GM10266 (cell line): ENCODE data around the gene GFOD2.

Experiments
- DNase-seq: peaks from one replicate; pipeline ENCODE4 v3.0.0; 2012; ENCODE audit errors: extremely low spot score
- TF ChIP-seq, protein P1 (sequence below): IDR thresholded peaks from 2 replicates; pipeline ENCODE4 v1.5.1; 2012; ENCODE audit warnings: mild to moderate bottlenecking, low read depth; ENCODE audit not compliant: control insufficient read depth, insufficient read depth; ENCODE audit errors: missing control alignments

GFOD2 gene

DNA sequence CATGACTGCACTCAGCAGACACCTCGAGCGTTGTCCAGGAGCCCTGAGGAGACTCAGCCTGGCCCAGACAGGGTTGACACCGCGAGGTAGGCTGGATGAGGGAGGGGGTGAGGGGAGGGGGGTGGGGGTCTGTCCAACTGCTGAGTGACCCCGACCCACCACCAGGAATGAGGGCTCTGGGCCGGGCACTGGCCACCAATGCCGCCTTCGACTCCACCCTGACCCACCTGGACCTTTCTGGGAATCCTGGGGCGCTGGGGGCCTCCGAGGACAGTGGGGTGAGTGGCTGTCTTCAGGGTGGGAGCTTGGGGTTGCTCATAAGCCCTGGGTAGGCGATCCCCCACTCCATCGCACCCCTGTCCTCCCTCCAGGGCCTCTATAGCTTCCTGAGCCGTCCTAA is 71.4 kb downstream of the GFOD2 start:
- TF ChIP-seq, protein P1, sequence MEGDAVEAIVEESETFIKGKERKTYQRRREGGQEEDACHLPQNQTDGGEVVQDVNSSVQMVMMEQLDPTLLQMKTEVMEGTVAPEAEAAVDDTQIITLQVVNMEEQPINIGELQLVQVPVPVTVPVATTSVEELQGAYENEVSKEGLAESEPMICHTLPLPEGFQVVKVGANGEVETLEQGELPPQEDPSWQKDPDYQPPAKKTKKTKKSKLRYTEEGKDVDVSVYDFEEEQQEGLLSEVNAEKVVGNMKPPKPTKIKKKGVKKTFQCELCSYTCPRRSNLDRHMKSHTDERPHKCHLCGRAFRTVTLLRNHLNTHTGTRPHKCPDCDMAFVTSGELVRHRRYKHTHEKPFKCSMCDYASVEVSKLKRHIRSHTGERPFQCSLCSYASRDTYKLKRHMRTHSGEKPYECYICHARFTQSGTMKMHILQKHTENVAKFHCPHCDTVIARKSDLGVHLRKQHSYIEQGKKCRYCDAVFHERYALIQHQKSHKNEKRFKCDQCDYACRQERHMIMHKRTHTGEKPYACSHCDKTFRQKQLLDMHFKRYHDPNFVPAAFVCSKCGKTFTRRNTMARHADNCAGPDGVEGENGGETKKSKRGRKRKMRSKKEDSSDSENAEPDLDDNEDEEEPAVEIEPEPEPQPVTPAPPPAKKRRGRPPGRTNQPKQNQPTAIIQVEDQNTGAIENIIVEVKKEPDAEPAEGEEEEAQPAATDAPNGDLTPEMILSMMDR, result no peak
- peak; percentile 20 for DNase-seq

DNA sequence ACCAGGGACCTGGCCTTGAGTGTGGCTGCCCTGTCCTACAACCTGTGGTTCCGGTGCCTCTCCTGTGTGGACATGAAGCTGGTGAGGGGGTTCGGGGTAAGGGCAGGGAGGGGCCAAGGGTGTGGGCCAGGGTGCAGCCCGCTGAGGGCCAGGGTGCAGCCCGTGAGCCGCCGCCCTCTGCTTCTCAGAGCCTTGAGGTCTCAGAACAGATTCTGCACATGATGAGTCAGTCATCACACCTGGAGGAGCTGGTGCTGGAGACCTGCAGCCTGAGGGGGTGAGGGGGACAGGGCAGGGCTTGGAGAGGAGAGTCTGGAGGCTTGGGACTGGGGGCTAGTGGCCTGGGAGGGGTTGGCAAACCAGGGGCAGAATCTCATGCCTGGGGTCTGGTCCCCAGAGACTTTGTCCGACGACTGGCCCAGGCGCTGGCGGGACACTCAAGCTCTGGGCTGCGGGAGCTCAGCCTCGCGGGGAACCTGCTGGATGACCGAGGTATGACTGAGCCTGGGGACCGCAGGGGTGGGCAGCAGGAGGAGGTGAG is 71.9 kb downstream of the GFOD2 start:
- DNase-seq, result peak; percentile 28

DNA sequence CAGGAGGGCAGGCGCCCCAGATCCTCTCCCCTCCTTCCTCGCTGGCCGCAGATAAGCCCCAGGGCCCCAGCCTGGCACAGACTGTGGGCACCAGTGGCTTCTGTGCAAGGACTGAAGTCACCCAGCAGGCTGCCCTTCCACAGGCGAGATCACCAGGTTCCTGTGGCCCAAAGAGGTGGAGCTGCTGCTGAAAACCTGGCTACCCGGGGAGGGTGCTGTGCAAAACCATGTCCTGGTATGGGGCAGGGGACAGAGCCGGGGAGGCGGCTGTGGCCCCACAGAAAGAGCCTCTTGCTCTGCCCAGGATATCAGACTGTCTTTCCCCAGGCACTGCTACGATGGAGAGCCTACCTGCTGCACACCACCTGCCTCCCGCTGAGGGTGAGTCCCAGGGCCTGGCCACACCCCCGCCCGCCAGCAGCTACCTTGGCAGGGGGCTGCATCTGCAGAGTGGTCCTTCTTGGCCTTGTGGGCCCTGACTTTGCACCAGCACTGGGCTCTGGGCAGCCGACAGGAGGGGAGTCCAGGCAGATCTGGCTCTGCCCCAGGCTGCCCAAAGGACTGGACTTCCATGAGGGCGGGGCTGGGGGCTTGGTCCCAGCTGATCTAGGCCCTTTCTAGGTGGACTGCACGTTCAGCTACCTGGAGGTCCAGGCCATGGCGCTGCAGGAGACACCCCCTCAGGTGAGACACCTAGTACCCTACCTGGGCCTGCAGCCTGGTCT is 73.6 kb downstream of the GFOD2 start:
- TF ChIP-seq, protein P1, result no peak
- peak; percentile 57 for DNase-seq

More for the DNA sequence above, 71.9 kb downstream of the GFOD2 start:
- TF ChIP-seq, protein P1, result no peak

DNA sequence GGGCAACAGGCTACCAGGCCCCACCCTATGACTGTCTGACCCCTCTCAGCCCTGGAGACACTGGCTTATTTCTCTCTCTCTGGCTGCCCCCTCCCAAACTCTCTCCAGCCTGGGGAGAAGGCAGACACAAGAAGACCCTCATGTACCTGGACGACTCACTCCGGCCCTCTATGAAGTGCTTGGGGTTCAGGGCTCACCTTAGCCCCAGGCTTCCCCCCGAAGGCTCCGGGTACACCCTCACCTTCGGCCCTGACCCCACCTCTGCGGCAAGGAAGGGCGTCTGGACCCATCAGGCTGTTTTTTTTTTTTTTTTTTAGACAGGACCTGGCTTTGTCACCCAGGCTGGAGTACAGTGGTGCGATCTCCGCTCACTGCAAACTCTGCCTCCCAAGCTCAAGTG is 75.1 kb downstream of the GFOD2 start:
- TF ChIP-seq, protein P1, result no peak
- peak; percentile 19 for DNase-seq

DNA sequence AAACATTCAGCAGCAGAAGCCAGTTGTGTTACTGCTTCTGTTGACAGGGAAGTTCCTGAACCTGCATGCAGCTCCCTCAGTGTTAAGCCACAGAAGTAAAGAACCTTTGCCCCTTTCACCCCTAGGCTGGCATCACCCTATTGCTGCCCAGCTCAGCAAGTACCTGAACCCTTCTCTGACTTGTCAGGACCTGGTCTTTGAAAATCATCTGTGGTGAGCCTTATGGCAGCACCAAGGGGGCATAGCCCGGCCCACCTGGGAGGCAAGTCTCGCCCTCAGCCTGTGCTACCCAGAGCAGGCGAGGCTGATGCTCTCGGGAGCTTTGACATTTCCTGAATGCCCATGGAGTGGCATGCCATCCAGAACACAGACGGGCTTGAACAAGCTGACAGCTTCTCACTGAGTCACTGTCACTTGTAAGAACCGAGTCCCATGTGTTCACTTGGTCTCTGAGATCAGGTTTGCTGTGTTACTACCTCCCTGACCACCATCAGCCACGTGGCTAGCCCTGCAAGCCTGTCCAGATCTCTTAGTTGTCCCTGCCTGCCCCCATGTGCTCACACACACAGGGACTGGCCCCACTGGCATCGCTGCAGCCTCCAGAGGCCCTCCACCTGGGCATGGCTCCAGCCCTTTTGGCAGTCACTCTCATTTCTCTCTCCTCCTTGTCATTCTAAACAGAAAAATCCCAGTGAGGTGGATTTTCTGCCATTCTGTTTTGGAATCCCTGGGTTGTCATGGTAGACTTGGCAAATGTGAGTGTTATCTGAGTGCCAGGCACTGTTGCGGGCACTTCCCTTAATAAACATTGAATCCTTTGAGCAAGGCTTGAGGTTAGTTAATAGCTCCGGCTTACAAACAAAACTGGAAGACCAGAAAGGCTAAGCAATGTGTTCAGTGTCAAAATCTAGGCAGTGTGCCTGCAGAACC is 77.1 kb downstream of the GFOD2 start:
- TF ChIP-seq, protein P1, result no peak
- DNase-seq, result no peak

DNA sequence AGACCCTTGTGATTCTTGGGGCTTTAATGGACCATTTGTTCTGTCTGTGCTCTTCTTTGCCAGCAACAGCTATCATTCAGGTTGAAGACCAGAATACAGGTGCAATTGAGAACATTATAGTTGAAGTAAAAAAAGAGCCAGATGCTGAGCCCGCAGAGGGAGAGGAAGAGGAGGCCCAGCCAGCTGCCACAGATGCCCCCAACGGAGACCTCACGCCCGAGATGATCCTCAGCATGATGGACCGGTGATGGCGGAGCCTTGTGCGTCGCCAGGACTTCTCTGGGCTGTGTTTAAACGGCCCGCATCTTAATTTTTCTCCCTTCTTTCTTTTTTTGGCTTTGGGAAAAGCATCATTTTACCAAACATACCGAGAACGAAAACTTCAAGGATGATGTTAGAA is 81.5 kb downstream of the GFOD2 start:
- DNase-seq, result no peak
- TF ChIP-seq, protein P1, result no peak
